ENCODE results near the gene POP7.

Gene POP7

GRCh38 chr7:100706672-100707311 is 871 bp downstream of the POP7 start:
- Histone ChIP-seq H4K20me1 (ENCODE audit: insufficient read depth) (no peaks in the 10 kb centered on the region), H3K4me2 (peak overlapping the region; percentile 81), H3K4me3 (IDR thresholded peaks at IDR 0.05; ENCODE audit: insufficient read depth, low read depth, low read length) (no peak overlapping the region), H3K4me1 (ENCODE audit: low read depth, poor library complexity, severe bottlenecking) (peaks cover 13% of the 10 kb centered on the region), H3K27ac (no peak overlapping the region; the same call in 1 of the 2 replicates), H3K79me2 (ENCODE audit: insufficient read depth, low read depth) (peaks cover 19% of the 10 kb centered on the region), H2AFZ (ENCODE audit: low read depth) (peak overlapping the region; percentile 88), H3K27me3 (ENCODE audit: insufficient read depth, low read depth) (peaks cover 3% of the 10 kb centered on the region; the same call in 1 of the 2 replicates), H3K36me3 (ENCODE audit: insufficient read depth) (peaks cover 2% of the 10 kb centered on the region; the same call in 1 of the 2 replicates), H3K9ac (peak overlapping the region; percentile 87)
- TF ChIP-seq CTCF (conservative IDR thresholded peaks at IDR 0.05; ENCODE audit: low read depth, low read length): no peak

GRCh38 chr7:100708395-100708794 is 2.5 kb downstream of the POP7 start:
- H2AFZ ChIP-seq (ENCODE audit: low read depth): no peak overlapping the region
- H3K4me3 ChIP-seq (IDR thresholded peaks at IDR 0.05; ENCODE audit: insufficient read depth, low read depth, low read length): no peak overlapping the region
- H3K4me1 ChIP-seq (ENCODE audit: low read depth, poor library complexity, severe bottlenecking): peaks cover 13% of the 10 kb centered on the region
- peaks cover 2% of the 10 kb centered on the region; the same call in 1 of the 2 replicates for H3K36me3 ChIP-seq (ENCODE audit: insufficient read depth)
- no peak overlapping the region for H3K9ac ChIP-seq
- TF ChIP-seq CTCF (conservative IDR thresholded peaks at IDR 0.05; ENCODE audit: low read depth, low read length): no peak
- H4K20me1 ChIP-seq (ENCODE audit: insufficient read depth): no peaks in the 10 kb centered on the region
- H3K4me2 ChIP-seq: no peak overlapping the region
- peaks cover 19% of the 10 kb centered on the region for H3K79me2 ChIP-seq (ENCODE audit: insufficient read depth, low read depth)
- H3K27me3 ChIP-seq (ENCODE audit: insufficient read depth, low read depth): no peaks in the 10 kb centered on the region
- no peak overlapping the region for H3K27ac ChIP-seq

GRCh38 chr7:100710452-100710851 is 4.5 kb downstream of the POP7 start:
- no peak overlapping the region for H3K4me3 ChIP-seq (IDR thresholded peaks at IDR 0.05; ENCODE audit: insufficient read depth, low read depth, low read length)
- no peak for TF ChIP-seq CTCF (conservative IDR thresholded peaks at IDR 0.05; ENCODE audit: low read depth, low read length)
- H3K27ac ChIP-seq: no peak overlapping the region
- peaks cover 19% of the 10 kb centered on the region for H3K79me2 ChIP-seq (ENCODE audit: insufficient read depth, low read depth)
- peaks cover 2% of the 10 kb centered on the region; the same call in 1 of the 2 replicates for H3K36me3 ChIP-seq (ENCODE audit: insufficient read depth)
- H3K9ac ChIP-seq: no peak overlapping the region
- peaks cover 6% of the 10 kb centered on the region for H3K4me1 ChIP-seq (ENCODE audit: low read depth, poor library complexity, severe bottlenecking)
- no peaks in the 10 kb centered on the region for H4K20me1 ChIP-seq (ENCODE audit: insufficient read depth)
- H3K4me2 ChIP-seq: no peak overlapping the region
- H2AFZ ChIP-seq (ENCODE audit: low read depth): no peak overlapping the region
- H3K27me3 ChIP-seq (ENCODE audit: insufficient read depth, low read depth): peaks cover 3% of the 10 kb centered on the region; the same call in 1 of the 2 replicates

GRCh38 chr7:100711369-100711768 is 5.4 kb downstream of the POP7 start:
- Histone ChIP-seq H3K4me2 (no peak overlapping the region), H3K4me3 (IDR thresholded peaks at IDR 0.05; ENCODE audit: insufficient read depth, low read depth, low read length) (no peak overlapping the region), H2AFZ (ENCODE audit: low read depth) (no peak overlapping the region), H3K36me3 (ENCODE audit: insufficient read depth) (peaks cover 2% of the 10 kb centered on the region; the same call in 1 of the 2 replicates), H3K9ac (no peak overlapping the region), H3K27me3 (ENCODE audit: insufficient read depth, low read depth) (peaks cover 8% of the 10 kb centered on the region; the same call in 1 of the 2 replicates), H4K20me1 (ENCODE audit: insufficient read depth) (no peaks in the 10 kb centered on the region), H3K79me2 (ENCODE audit: insufficient read depth, low read depth) (peaks cover 13% of the 10 kb centered on the region), H3K27ac (no peak overlapping the region), H3K4me1 (ENCODE audit: low read depth, poor library complexity, severe bottlenecking) (peaks cover 6% of the 10 kb centered on the region)
- TF ChIP-seq CTCF (conservative IDR thresholded peaks at IDR 0.05; ENCODE audit: low read depth, low read length): no peak
